A673 (cell line): Measurements from ENCODE around the gene KRT33B. TPM values are rescaled to one million over a fixed set of nuclear protein-coding genes. Genes with fewer than 3 reads are reported as not detected.

ENCODE experiments used
- BruUV-seq: library from RNA; stranded (reverse); fragments of 400-500 nt; replicated peaks from 2 replicates; lab custom pipeline; 2021; lab: Mats Ljungman, UMichigan
- CTCF ChIA-PET: fragments of 300-600 bp; sonication (Branson Sonifier 250); formaldehyde crosslinking; loops from one replicate; lab custom pipeline; 2022; ENCODE audit warnings: antibody characterized with exemption; lab: Charles Lee
- POLR2A ChIA-PET: fragments of 300-600 bp; sonication (Branson Sonifier 250); formaldehyde crosslinking; loops from one replicate; lab custom pipeline; 2022; ENCODE audit warnings: antibody characterized with exemption; ENCODE audit not compliant: low non-redundant PET; lab: Charles Lee
- DNase-seq: peaks from one replicate; pipeline ENCODE4 v3.0.0-alpha.2; 2015; ENCODE audit warnings: low spot score
- H3K27ac ChIP-seq: fragments of 200-600 bp; sonication (generic); 2 replicates; pipeline ENCODE4 v1.5.1; 2016; ENCODE audit warnings: mixed run types, low read depth, mild to moderate bottlenecking, mixed read lengths, antibody characterized with exemption, low read length; ENCODE audit not compliant: poor library complexity, severe bottlenecking
- H3K27me3 ChIP-seq: fragments of 200-600 bp; sonication (generic); replicated peaks from 2 replicates; pipeline ENCODE4 v1.6.1; 2017; ENCODE audit warnings: mixed run types, low read depth, mild to moderate bottlenecking, mixed read lengths, antibody characterized with exemption, low read length; ENCODE audit not compliant: insufficient read depth, poor library complexity
- H3K36me3 ChIP-seq: fragments of 200-600 bp; sonication (generic); 2 replicates; pipeline ENCODE4 v1.6.1; 2016; ENCODE audit warnings: mixed run types, mild to moderate bottlenecking, mixed read lengths, antibody characterized with exemption, low read length; ENCODE audit not compliant: insufficient read depth, poor library complexity, severe bottlenecking
- H3K4me1 ChIP-seq: fragments of 200-600 bp; sonication (generic); 2 replicates; pipeline ENCODE4 v1.6.1; 2017; ENCODE audit warnings: mixed run types, mild to moderate bottlenecking, mixed read lengths, antibody characterized with exemption, low read length; ENCODE audit not compliant: insufficient read depth, poor library complexity, severe bottlenecking
- H3K4me3 ChIP-seq: fragments of 200-600 bp; sonication (generic); 2 replicates; pipeline ENCODE4 v1.5.1; 2016; ENCODE audit warnings: low read depth, mixed run types, mild to moderate bottlenecking, mixed read lengths, low read length; ENCODE audit not compliant: poor library complexity, severe bottlenecking
- H3K9me3 ChIP-seq: fragments of 200-600 bp; sonication (generic); 2 replicates; pipeline ENCODE4 v1.6.1; 2016; ENCODE audit warnings: mixed run types, low read depth, mild to moderate bottlenecking, mixed read lengths, antibody characterized with exemption, low read length; ENCODE audit not compliant: poor library complexity, severe bottlenecking
- EZH2 ChIP-seq: fragments of 200-600 bp; sonication (generic); IDR thresholded peaks from 2 replicates; pipeline ENCODE4 v1.6.1; 2017; ENCODE audit warnings: borderline replicate concordance, low read depth, mild to moderate bottlenecking, mixed read lengths, antibody characterized with exemption, low read length; ENCODE audit not compliant: poor library complexity, severe bottlenecking
- intact Hi-C: fragments of 100-400 bp; cut with micrococcal nuclease; formaldehyde crosslinking; loops from one replicate; pipeline ENCODE4 v1.10.0; 2022; ENCODE audit not compliant: unreplicated experiment
- total RNA-seq: library from RNA; stranded (reverse); gene quantifications from 2 replicates; pipeline ENCODE4 v1.2.3, GENCODE V29; 2021
- TF ChIP-seq, protein P1 (sequence below): fragments of 300-800, 200-600 bp; sonication (generic); conservative IDR thresholded peaks from 2 replicates; pipeline ENCODE4 v1.5.1; 2017; ENCODE audit warnings: low read depth, mild to moderate bottlenecking, antibody characterized with exemption, low read length, moderate library complexity, mixed read lengths

The KRT33B gene
- total RNA-seq, 1 experiment from 2014 or later = not detected

DNA sequence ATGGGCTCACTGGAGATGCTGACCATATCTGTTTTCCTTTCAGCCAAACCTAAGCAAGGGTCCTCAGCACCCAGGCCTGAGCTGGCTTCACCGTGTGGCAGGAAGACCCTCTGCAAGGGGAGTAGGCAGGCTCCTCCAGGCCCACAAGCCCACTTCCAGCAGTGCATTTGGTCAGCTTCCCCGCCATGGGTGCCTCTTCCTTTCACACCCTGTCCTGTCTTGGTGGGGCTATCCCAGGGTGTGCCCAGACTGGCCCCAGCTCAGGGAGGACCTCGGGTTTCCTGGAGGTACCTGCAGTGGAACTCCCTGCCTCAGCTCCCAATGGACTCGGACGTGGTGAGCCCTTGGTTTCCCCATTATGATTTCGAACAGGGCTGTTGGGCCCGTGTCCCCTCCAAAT, 41.4 kb downstream of the KRT33B start:
- TF ChIP-seq, protein P1, sequence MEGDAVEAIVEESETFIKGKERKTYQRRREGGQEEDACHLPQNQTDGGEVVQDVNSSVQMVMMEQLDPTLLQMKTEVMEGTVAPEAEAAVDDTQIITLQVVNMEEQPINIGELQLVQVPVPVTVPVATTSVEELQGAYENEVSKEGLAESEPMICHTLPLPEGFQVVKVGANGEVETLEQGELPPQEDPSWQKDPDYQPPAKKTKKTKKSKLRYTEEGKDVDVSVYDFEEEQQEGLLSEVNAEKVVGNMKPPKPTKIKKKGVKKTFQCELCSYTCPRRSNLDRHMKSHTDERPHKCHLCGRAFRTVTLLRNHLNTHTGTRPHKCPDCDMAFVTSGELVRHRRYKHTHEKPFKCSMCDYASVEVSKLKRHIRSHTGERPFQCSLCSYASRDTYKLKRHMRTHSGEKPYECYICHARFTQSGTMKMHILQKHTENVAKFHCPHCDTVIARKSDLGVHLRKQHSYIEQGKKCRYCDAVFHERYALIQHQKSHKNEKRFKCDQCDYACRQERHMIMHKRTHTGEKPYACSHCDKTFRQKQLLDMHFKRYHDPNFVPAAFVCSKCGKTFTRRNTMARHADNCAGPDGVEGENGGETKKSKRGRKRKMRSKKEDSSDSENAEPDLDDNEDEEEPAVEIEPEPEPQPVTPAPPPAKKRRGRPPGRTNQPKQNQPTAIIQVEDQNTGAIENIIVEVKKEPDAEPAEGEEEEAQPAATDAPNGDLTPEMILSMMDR = no peak
- no peak for TF ChIP-seq EZH2
- ChIA-PET POLR2A (no interaction called here), CTCF (no interaction called here)
- Histone ChIP-seq H3K27ac (no peak overlapping the region), H3K4me3 (no peak overlapping the region), H3K9me3 (no peaks in the 10 kb centered on the region), H3K27me3 (no peaks in the 10 kb centered on the region), H3K36me3 (no peaks in the 10 kb centered on the region), H3K4me1 (no peaks in the 10 kb centered on the region)
- intact Hi-C loops = loop anchor here (5.0 kb wide), 2 partner anchors 181 to 471 kb away; partner anchors contain the start of gene KRTAP4-5
- BruUV-seq = no TSS peak
- DNase-seq = no peak

GRCh38 chr17:41327411-41328120, 42.0 kb downstream of the KRT33B start:
- intact Hi-C loops = loop anchor here (5.0 kb wide), 2 partner anchors 180 to 470 kb away; partner anchors contain the start of gene KRTAP4-5
- TF ChIP-seq, protein P1 = no peak
- TF ChIP-seq EZH2 = no peak
- CTCF ChIA-PET = no interaction called here
- DNase-seq = no peak
- no peaks in the 10 kb centered on the region for H3K36me3 ChIP-seq
- H3K9me3 ChIP-seq = no peaks in the 10 kb centered on the region
- POLR2A ChIA-PET = no interaction called here
- H3K4me1 ChIP-seq = no peaks in the 10 kb centered on the region
- BruUV-seq = no TSS peak
- no peak overlapping the region for H3K27ac ChIP-seq
- H3K4me3 ChIP-seq = no peak overlapping the region
- no peaks in the 10 kb centered on the region for H3K27me3 ChIP-seq

GRCh38 chr17:41326173-41327145, 43.2 kb downstream of the KRT33B start:
- H3K27ac ChIP-seq = no peak overlapping the region
- POLR2A ChIA-PET = no interaction called here
- DNase-seq = no peak
- no TSS peak for BruUV-seq
- CTCF ChIA-PET = no interaction called here
- H3K4me3 ChIP-seq = no peak overlapping the region
- no peaks in the 10 kb centered on the region for H3K9me3 ChIP-seq
- no peaks in the 10 kb centered on the region for H3K36me3 ChIP-seq
- H3K4me1 ChIP-seq = no peaks in the 10 kb centered on the region
- intact Hi-C loops = loop anchor here (5.0 kb wide), 2 partner anchors 179 to 469 kb away; partner anchors contain the start of gene KRTAP4-5
- no peak for TF ChIP-seq EZH2
- TF ChIP-seq, protein P1 = no peak
- H3K27me3 ChIP-seq = no peaks in the 10 kb centered on the region
